H9 (cell line): ENCODE results near the gene LYPD4. TPM values are rescaled to one million over a fixed set of nuclear protein-coding genes. Genes with fewer than 3 reads are reported as not detected.

Experiments used
- DNase-seq: peaks from one replicate; pipeline ENCODE4 v3.0.0-alpha.2; 2017
- H2AFZ ChIP-seq: one replicate; pipeline ENCODE4 v1.6.1; 2013; ENCODE audit warnings: mild to moderate bottlenecking, low read length, control low read depth, moderate library complexity
- H2AK5ac ChIP-seq: 2 replicates; pipeline ENCODE4 v1.6.1; 2013; ENCODE audit warnings: low read length, control low read depth, mixed read lengths; ENCODE audit not compliant: insufficient read length
- H2BK120ac ChIP-seq: one replicate; pipeline ENCODE4 v1.6.1; 2013; ENCODE audit warnings: low read depth, mild to moderate bottlenecking, low read length, control low read depth, inconsistent platforms; ENCODE audit not compliant: poor library complexity, severe bottlenecking
- H2BK12ac ChIP-seq: 2 replicates; pipeline ENCODE4 v1.6.1; 2013; ENCODE audit warnings: low read length, control low read depth, mixed read lengths, low read depth; ENCODE audit not compliant: insufficient read length
- H2BK15ac ChIP-seq: 2 replicates; pipeline ENCODE4 v1.6.1; 2013; ENCODE audit warnings: low read depth, low read length, control low read depth
- H2BK20ac ChIP-seq: one replicate; pipeline ENCODE4 v1.6.1; 2013; ENCODE audit warnings: low read depth, mild to moderate bottlenecking, low read length, control low read depth, inconsistent platforms; ENCODE audit not compliant: poor library complexity, severe bottlenecking
- H2BK5ac ChIP-seq: 2 replicates; pipeline ENCODE4 v1.6.1; 2013; ENCODE audit warnings: low read length, control low read depth, mixed read lengths; ENCODE audit not compliant: insufficient read length
- H3K14ac ChIP-seq: 2 replicates; pipeline ENCODE4 v1.6.1; 2013; ENCODE audit warnings: low read length, control low read depth; ENCODE audit not compliant: insufficient read depth
- H3K18ac ChIP-seq: 2 replicates; pipeline ENCODE4 v1.6.1; 2013; ENCODE audit warnings: low read depth, mild to moderate bottlenecking, mixed read lengths, low read length, control low read depth; ENCODE audit not compliant: insufficient read length
- H3K23ac ChIP-seq: 2 replicates; pipeline ENCODE4 v1.6.1; 2013; ENCODE audit warnings: low read length, control low read depth, mixed read lengths, low read depth; ENCODE audit not compliant: insufficient read length
- H3K23me2 ChIP-seq: 2 replicates; pipeline ENCODE4 v1.6.1; 2013; ENCODE audit warnings: low read depth, mild to moderate bottlenecking, mixed read lengths, low read length, control low read depth; ENCODE audit not compliant: insufficient read length, poor library complexity, severe bottlenecking
- H3K27ac ChIP-seq: 2 replicates; pipeline ENCODE4 v1.5.1; 2013; ENCODE audit warnings: low read length, control low read depth, mixed read lengths, low read depth; ENCODE audit not compliant: insufficient read length
- H3K27me3 ChIP-seq: 2 replicates; pipeline ENCODE4 v1.6.1; 2013; ENCODE audit warnings: low read length, control low read depth, inconsistent platforms; ENCODE audit not compliant: insufficient read depth
- H3K4ac ChIP-seq: 2 replicates; pipeline ENCODE4 v1.6.1; 2013; ENCODE audit warnings: low read depth, mild to moderate bottlenecking, control low read depth, inconsistent platforms, low read length, moderate library complexity
- H3K4me1 ChIP-seq: 2 replicates; pipeline ENCODE4 v1.6.1; 2013; ENCODE audit warnings: low read length, control low read depth, inconsistent platforms; ENCODE audit not compliant: insufficient read depth
- H3K4me2 ChIP-seq: 2 replicates; pipeline ENCODE4 v1.6.1; 2013; ENCODE audit warnings: low read length, control low read depth, mixed read lengths; ENCODE audit not compliant: insufficient read length, insufficient read depth
- H3K56ac ChIP-seq: 2 replicates; pipeline ENCODE4 v1.6.1; 2013; ENCODE audit warnings: low read depth, mild to moderate bottlenecking, mixed read lengths, low read length, control low read depth; ENCODE audit not compliant: insufficient read length
- H3K79me1 ChIP-seq: 2 replicates; pipeline ENCODE4 v1.6.1; 2013; ENCODE audit warnings: low read depth, mild to moderate bottlenecking, moderate library complexity, low read length, control low read depth, inconsistent platforms; ENCODE audit not compliant: insufficient read depth, poor library complexity, severe bottlenecking
- H3K79me2 ChIP-seq: 2 replicates; pipeline ENCODE4 v1.6.1; 2013; ENCODE audit warnings: low read length, control low read depth, inconsistent platforms; ENCODE audit not compliant: insufficient read depth
- H3K9ac ChIP-seq: 2 replicates; pipeline ENCODE4 v1.6.1; 2013; ENCODE audit warnings: low read length, control low read depth, mixed read lengths; ENCODE audit not compliant: insufficient read length; ENCODE audit errors: extremely low read depth
- H3K9me3 ChIP-seq: one replicate; pipeline ENCODE4 v1.6.1; 2013; ENCODE audit warnings: low read depth, low read length, inconsistent platforms; ENCODE audit not compliant: control insufficient read depth
- H3T11ph ChIP-seq: one replicate; pipeline ENCODE4 v1.6.1; 2013; ENCODE audit warnings: mild to moderate bottlenecking, low read length, control low read depth, inconsistent platforms
- H4K20me1 ChIP-seq: one replicate; pipeline ENCODE4 v1.6.1; 2013; ENCODE audit not compliant: control insufficient read depth, insufficient read length, insufficient read depth
- H4K5ac ChIP-seq: 2 replicates; pipeline ENCODE4 v1.6.1; 2013; ENCODE audit warnings: low read depth, mild to moderate bottlenecking, mixed read lengths, low read length, control low read depth; ENCODE audit not compliant: insufficient read length
- H4K8ac ChIP-seq: replicated peaks from 2 replicates; pipeline ENCODE4 v1.6.1; 2013; ENCODE audit warnings: low read length, control low read depth, mixed read lengths, low read depth; ENCODE audit not compliant: insufficient read length
- H4K91ac ChIP-seq: 2 replicates; pipeline ENCODE4 v1.6.1; 2013; ENCODE audit warnings: low read depth, mild to moderate bottlenecking, moderate library complexity, mixed read lengths, low read length, control low read depth; ENCODE audit not compliant: insufficient read length
- H3K27ac Mint-ChIP-seq, 3 experiments: 2 replicates in 2 of 3; 3 replicates in 1 of 3; pipeline ENCODE4 v1.8.0; 2020 to 2021; ENCODE audit warnings: mixed read lengths in 3 of 3, mild to moderate bottlenecking in 1 of 3, moderate library complexity in 1 of 3
- H3K27me3 Mint-ChIP-seq: 2 replicates; pipeline ENCODE4 v1.8.0; 2021; ENCODE audit warnings: low read depth, mild to moderate bottlenecking, moderate library complexity, mixed read lengths
- H3K36me3 Mint-ChIP-seq, 3 experiments: 2 replicates in 2 of 3; 3 replicates in 1 of 3; pipeline ENCODE4 v1.8.0; 2020 to 2021; ENCODE audit warnings: low read depth in 3 of 3, mixed read lengths in 3 of 3; ENCODE audit not compliant: insufficient read depth in 1 of 3
- H3K4me1 Mint-ChIP-seq, 2 experiments: 2 replicates each; pipeline ENCODE4 v1.8.0; 2020; ENCODE audit warnings: mixed read lengths in 2 of 2
- H3K4me3 Mint-ChIP-seq, 2 experiments: 2 replicates in 1 of 2; 3 replicates in 1 of 2; pipeline ENCODE4 v1.8.0; 2020 to 2021; ENCODE audit warnings: mild to moderate bottlenecking in 2 of 2, mixed read lengths in 2 of 2, moderate library complexity in 1 of 2
- H3K9me3 Mint-ChIP-seq, 2 experiments: 2 replicates in 1 of 2; 3 replicates in 1 of 2; pipeline ENCODE4 v1.8.0; 2020; ENCODE audit warnings: mild to moderate bottlenecking in 2 of 2, mixed read lengths in 2 of 2, moderate library complexity in 1 of 2
- WGBS: extraction: QIAGEN DNeasy Blood & Tissue Kit; methylation state at CpG from one replicate; pipeline ENCODE4 v1.1.7; 2013; ENCODE audit warnings: missing lambda C conversion rate, low lambda C conversion rate, mixed read lengths; ENCODE audit not compliant: insufficient read length; ENCODE audit errors: extremely low coverage; 5-methylcytosine and 5-hydroxymethylcytosine counted together
- total RNA-seq: library from RNA; stranded (reverse); gene quantifications from 2 replicates; pipeline ENCODE4 v1.2.1, GENCODE V29; 2021
- TF ChIP-seq, protein P1 (sequence below): fragments of 200-600 bp; sonication (generic); conservative IDR thresholded peaks from 3 replicates; pipeline ENCODE4 v1.8.0; 2021; ENCODE audit warnings: antibody characterized with exemption, mild to moderate bottlenecking

The LYPD4 gene
- total RNA-seq, 1 experiment from 2014 or later, result not detected

DNA sequence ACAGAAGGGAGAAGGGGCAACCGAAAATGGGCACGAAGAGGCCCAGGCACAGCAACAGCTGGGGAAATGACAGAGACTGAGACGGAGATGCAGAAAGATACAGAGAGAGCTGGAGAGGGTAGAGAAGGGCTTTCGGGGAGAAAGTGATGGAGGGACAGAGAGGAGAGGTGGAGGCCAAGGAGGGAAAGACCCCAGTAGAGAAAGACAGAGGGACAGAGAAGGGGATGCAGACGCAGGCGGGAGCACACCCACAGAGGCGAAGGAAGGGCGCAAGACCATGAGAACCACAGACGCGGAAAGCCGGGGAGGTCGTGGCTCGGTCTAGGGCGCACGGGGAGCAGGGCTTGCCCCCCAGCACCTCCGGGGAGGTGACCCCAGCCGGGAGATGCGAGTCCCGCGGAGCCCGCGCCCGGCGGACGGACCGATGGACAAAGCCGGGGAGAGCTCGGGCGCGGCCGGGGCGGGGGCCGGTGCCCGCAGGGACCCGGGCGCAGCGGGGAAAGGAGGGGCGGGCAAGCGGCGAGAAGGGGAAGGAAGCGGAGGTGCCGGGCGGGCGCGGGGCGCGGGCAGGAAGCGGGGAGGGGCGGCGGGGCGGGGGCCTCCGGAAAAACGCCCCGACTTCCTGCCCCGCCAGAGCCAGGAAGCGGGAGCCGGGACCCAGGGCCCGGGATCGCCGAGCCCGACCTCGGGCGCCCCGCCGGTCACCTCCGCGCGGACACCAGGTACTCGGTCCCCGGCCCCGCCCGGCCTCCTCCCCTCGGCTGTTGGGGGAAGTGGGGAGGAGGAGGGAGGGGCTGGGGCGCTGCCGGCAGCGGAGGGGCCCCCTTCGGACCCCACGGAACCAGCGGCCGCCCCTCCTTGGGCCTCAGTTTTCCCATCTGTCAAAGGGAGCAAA, 38.3 kb upstream of the LYPD4 start, which contains the start of gene ARHGEF1:
Gene ARHGEF1 (plus strand): TSS at position 617 of the 895 bp plus-strand sequence. CDS start 4,899 bp downstream, outside the sequence.
- Histone ChIP-seq H3T11ph (no peak within 1 kb of the TSS), H4K5ac (no peak within 1 kb of the TSS), H3K56ac (no peak within 1 kb of the TSS), H2BK120ac (no peak within 1 kb of the TSS), H3K79me2 (no peaks in the 10 kb centered on the region), H3K79me1 (no peaks in the 10 kb centered on the region), H3K4me2 (peak within 1 kb of the TSS; percentile 98), H4K20me1 (no peaks in the 10 kb centered on the region), H3K27me3 (no peaks in the 10 kb centered on the region; the same call in 1 of the 2 replicates), H2BK12ac (no peak within 1 kb of the TSS), H4K91ac (no peak within 1 kb of the TSS), H2BK15ac (no peak within 1 kb of the TSS), H2AFZ (no peak within 1 kb of the TSS), H3K9ac (peak within 1 kb of the TSS; percentile 43), H4K8ac (no peak within 1 kb of the TSS), H3K4me1 (peaks cover 8% of the 10 kb centered on the region), H3K9me3 (no peaks in the 10 kb centered on the region), H2AK5ac (no peak within 1 kb of the TSS), H3K4ac (no peak within 1 kb of the TSS), H3K23me2 (peaks cover 20% of the 10 kb centered on the region), H3K23ac (no peak within 1 kb of the TSS), H2BK5ac (no peak within 1 kb of the TSS), H2BK20ac (no peak within 1 kb of the TSS), H3K14ac (no peak within 1 kb of the TSS; the same call in 1 of the 2 replicates), H3K27ac (no peak within 1 kb of the TSS), H3K18ac (no peak within 1 kb of the TSS)
- Mint-ChIP-seq H3K4me1 (peaks cover 20 to 43% of the 10 kb centered on the region in 2 experiments), H3K36me3 (no peaks in the 10 kb centered on the region; a peak in 1 of 7 replicates), H3K9me3 (no peaks in the 10 kb centered on the region; a peak in 1 of 5 replicates), H3K27me3 (peaks cover 42% of the 10 kb centered on the region), H3K4me3 (peak within 1 kb of the TSS; percentile 84 to 94), H3K27ac (peak within 1 kb of the TSS in 2 of 3 experiments; percentile 29 to 83; a peak in 4 of 7 replicates)
- DNase-seq, result no peak
- TF ChIP-seq, protein P1, sequence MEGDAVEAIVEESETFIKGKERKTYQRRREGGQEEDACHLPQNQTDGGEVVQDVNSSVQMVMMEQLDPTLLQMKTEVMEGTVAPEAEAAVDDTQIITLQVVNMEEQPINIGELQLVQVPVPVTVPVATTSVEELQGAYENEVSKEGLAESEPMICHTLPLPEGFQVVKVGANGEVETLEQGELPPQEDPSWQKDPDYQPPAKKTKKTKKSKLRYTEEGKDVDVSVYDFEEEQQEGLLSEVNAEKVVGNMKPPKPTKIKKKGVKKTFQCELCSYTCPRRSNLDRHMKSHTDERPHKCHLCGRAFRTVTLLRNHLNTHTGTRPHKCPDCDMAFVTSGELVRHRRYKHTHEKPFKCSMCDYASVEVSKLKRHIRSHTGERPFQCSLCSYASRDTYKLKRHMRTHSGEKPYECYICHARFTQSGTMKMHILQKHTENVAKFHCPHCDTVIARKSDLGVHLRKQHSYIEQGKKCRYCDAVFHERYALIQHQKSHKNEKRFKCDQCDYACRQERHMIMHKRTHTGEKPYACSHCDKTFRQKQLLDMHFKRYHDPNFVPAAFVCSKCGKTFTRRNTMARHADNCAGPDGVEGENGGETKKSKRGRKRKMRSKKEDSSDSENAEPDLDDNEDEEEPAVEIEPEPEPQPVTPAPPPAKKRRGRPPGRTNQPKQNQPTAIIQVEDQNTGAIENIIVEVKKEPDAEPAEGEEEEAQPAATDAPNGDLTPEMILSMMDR, result no peak
- WGBS, result no CpG with 5 or more reads among the region's 80 CpGs
